ENCODE data around the gene DIRAS1. TPM values are rescaled to one million over a fixed set of nuclear protein-coding genes. Genes with fewer than 3 reads are reported as not detected.

Gene DIRAS1
- total and polyA plus RNA-seq, 2 of the 8 experiments (the other 6 are each of a cell fraction or from before 2014, with no cell fraction given): 20.2 to 22.3 TPM

GRCh38 chr19:2723747-2724146 lies 2.6 kb upstream of the DIRAS1 start (continued):
- TF ChIP-seq KDM1A (IDR thresholded peaks at IDR 0.05; ENCODE audit: borderline replicate concordance, low read length) (no peak), NRF1 (IDR thresholded peaks at IDR 0.05; ENCODE audit: low read depth, low read length) (no peak), KDM4A (IDR thresholded peaks at IDR 0.05; ENCODE audit: low read depth, low read length, severe bottlenecking) (no peak), CHD7 (IDR thresholded peaks at IDR 0.05; ENCODE audit: insufficient replicate concordance, low read length) (no peak), RAD21 (IDR thresholded peaks at IDR 0.05 in 1 of 2, conservative IDR thresholded peaks at IDR 0.05 in 1 of 2; ENCODE audit: low read depth in 2 of 2, low read length in 2 of 2) (no peak), JUN (IDR thresholded peaks at IDR 0.05; ENCODE audit: low read depth, low read length) (no peak)

All from H1 (cell line).